HG02678 (cell line): ENCODE results near the gene BCKDHA.
"Not testable (repeated sequence)": the region's sequence is repeated elsewhere in the genome, so short reads cannot be mapped to it uniquely, and the experiment has no call there.

ENCODE experiments used
- ATAC-seq: cut with Tn5 transposase; IDR thresholded peaks from one replicate; pipeline ENCODE4 v1.9.1; 2021; ENCODE audit warnings: mild to moderate bottlenecking, moderate library complexity; ENCODE audit not compliant: unreplicated experiment

The BCKDHA gene

DNA sequence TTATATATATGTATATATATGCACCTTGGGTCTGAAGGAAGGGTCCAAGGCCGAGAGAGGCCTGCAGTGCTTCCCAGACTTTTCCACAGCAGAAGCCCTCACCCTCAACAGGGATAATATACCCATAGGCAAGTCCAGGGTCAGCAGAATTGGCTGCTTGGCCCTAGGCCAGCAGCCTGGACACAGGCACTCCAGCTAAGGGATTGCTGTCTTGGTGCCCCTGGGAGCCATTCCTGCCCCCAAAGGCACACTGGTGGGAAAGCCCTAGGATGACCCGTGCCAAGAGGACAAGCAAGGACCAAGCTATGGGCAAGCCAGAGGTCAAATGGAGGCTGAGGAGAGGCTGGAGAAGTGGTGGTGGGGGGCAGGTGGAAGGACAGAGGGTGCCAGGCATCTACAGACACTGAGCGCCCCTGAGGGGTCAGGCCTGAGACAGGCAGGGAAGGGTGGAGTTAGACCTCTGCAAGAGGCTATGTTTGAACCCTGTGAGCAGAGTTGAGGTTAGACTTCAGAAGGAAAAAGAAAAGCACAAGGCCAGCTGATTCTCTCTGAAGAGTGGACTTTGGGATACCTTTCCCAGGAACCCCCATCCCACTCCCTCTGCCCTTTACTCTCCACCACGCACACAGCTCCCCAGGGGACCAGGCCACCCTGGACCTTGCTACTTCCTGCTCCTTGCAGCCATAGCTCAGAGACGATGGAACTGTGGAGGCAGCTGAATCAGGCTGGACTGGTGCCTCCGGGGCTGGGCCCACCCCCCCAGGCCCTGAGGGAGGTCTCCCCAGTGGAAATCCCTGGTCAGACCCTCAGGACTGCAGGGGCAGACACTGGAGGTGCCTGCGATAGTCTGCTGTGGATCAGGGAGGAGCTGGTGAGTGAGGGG lies 45.1 kb downstream of the BCKDHA start, which contains the start of gene ERICH4:
TSS of gene ERICH4 (plus strand) at position 684 of the 883 bp plus-strand sequence. CDS start at position 698, 14 bp downstream.
- ATAC-seq: no peak

DNA sequence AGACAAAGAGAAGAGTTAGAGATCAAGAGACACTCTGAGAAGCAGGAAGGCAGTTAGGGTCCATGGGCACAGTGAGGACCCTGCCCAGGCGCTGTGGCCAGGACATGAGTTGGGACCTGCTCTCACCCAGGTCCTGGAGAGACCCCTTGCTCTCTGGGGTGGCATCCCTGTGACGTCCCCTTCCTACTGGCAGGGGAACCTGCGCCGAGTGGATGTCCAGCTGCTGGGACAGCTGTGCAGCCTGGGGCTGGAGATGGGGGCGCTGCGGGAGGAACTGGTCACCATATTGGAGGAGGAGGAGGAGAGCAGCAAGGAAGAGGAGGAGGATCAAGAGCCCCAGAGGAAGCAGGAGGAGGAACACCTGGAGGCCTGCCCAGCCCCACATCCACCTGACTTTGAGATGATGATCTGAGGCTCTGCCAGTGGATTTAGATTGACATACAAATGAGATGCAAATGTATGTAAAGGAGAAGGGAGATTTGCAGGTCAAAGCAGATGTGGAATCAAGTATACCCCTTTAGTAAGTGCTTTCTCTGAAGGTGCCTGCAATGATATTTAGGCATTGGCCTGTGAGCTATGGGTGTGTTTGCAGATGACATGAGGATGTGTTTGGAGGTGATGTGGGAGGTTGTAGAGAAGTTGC lies 46.3 kb downstream of the BCKDHA start:
- no peak for ATAC-seq

- ATAC-seq: no peak
Measured at GRCh38 chr19:41445575-41445974, 48.0 kb downstream of the BCKDHA start.

- no peak for ATAC-seq
Measured at GRCh38 chr19:41447732-41448332, 50.2 kb downstream of the BCKDHA start.

- peak; percentile 43 for ATAC-seq
Measured at GRCh38 chr19:41449079-41449864, 51.7 kb downstream of the BCKDHA start.

DNA sequence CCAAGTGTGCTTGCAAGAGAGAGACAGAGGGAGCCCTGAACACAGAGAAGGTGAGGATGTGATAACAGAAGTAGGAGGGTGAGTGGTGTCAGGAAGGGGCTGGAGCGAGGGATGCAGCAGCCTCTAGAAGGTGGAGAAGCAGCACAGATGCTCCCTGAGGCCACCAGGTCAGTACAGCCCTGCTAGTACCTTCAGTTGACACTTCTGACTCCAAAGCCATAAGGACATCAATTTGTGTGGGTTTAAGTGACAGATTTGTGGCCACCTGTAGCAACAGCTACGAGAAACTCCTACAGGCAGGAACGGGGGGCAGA lies 52.2 kb downstream of the BCKDHA start:
- ATAC-seq: no peak

GRCh38 chr19:41452584-41453275 lies 55.1 kb downstream of the BCKDHA start:
- no peak for ATAC-seq

- no peak for ATAC-seq
Measured at GRCh38 chr19:41455936-41456335, 58.3 kb downstream of the BCKDHA start.

DNA sequence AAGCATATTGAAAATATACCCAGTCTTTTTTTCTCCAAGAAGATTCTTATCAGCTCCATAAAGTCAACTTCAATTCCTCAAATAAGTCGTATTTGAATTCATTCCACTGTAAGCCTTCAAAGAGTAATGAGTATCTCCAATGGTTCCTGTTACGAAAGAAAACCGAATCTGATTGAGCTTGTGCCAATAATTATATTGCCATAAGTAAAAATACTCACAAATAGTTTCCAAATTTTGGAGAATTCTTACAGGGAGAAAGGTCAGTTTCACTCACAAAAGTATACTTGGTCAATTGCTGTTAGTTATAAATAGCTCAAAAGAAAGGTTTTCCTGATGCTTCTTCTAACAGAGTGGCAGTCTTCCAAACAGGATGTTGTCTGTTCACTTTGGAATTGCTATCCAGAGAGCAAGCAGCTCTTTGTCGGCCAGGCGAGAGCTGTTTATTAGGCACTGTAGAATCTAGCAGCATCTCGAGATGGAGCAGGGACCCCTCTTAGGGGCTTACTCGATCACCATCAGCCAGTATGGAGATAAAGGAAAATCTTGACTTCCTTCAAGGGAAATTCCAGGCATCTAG lies 58.8 kb downstream of the BCKDHA start:
- no peak for ATAC-seq

- ATAC-seq: peak; percentile 83
Measured at GRCh38 chr19:41457241-41457640, 59.6 kb downstream of the BCKDHA start.

DNA sequence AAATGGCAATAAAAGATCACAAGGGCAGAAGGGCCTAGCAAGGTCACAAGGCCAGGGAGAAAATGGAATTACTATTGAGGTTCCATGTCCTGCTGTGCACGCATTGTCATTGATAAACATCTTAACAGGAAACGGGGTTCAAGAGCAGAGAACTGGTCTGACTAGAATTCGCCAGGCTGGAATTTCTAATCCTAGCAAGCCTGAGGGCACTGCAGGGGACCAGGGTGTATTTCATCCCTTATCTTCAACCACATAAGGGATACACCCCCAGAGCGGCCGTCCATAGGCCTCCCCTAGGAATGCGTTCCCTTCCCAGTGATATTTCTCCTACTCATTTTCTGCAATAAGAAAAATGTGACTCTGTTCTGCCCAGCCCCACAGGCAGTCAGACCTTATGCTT lies 64.9 kb downstream of the BCKDHA start:
- no peak for ATAC-seq

GRCh38 chr19:41463257-41464256 lies 65.9 kb downstream of the BCKDHA start:
- ATAC-seq: not testable (repeated sequence)
